BJ (cell line): ENCODE data around the gene SLC16A6. TPM values are rescaled to one million over a fixed set of nuclear protein-coding genes. Genes with fewer than 3 reads are reported as not detected.
A peak's percentile ranks its signal among the peaks of the same experiment; 100 is the strongest.

Experiments
- CTCF ChIA-PET: fragments of 350-600 bp; formaldehyde crosslinking; extraction: SDS; loops from one replicate; lab custom pipeline; 2021; ENCODE audit warnings: antibody characterized with exemption, inconsistent platforms; lab: Yijun Ruan, JAX
- POLR2A ChIA-PET: fragments of 300-600 bp; sonication (Branson Sonifier 250); formaldehyde crosslinking; extraction: SDS; loops from one replicate; lab custom pipeline; 2021; ENCODE audit warnings: antibody characterized with exemption; lab: Charles Lee
- DNase-seq: peaks from one replicate; pipeline ENCODE4 v3.0.0-alpha.2; 2011; ENCODE audit warnings: low read depth
- H3K27me3 ChIP-seq: 2 replicates; pipeline ENCODE4 v1.6.0; 2011; ENCODE audit warnings: low read length; ENCODE audit not compliant: control insufficient read depth, insufficient read depth
- H3K36me3 ChIP-seq: 2 replicates; pipeline ENCODE4 v1.5.1; 2011; ENCODE audit warnings: low read length; ENCODE audit not compliant: control insufficient read depth, insufficient read depth
- H3K4me3 ChIP-seq: 2 replicates; pipeline ENCODE4 v1.5.1; 2011; ENCODE audit warnings: low read depth, mild to moderate bottlenecking, control low read depth, low read length
- CTCF ChIP-seq: IDR thresholded peaks from 2 replicates; pipeline ENCODE4 v1.5.1; 2011; ENCODE audit warnings: low read depth, mild to moderate bottlenecking, control low read depth, inconsistent platforms, low read length, moderate library complexity; ENCODE audit not compliant: insufficient read depth
- polyA plus RNA-seq: library from polyadenylated mRNA; depleted of rRNA; stranded (reverse); fragments of >200 nt; gene quantifications from 2 replicates; pipeline ENCODE4 v1.2.3, GENCODE V29; 2011

SLC16A6 gene
- polyA plus RNA-seq, 1 experiment = 0.20 TPM

DNA sequence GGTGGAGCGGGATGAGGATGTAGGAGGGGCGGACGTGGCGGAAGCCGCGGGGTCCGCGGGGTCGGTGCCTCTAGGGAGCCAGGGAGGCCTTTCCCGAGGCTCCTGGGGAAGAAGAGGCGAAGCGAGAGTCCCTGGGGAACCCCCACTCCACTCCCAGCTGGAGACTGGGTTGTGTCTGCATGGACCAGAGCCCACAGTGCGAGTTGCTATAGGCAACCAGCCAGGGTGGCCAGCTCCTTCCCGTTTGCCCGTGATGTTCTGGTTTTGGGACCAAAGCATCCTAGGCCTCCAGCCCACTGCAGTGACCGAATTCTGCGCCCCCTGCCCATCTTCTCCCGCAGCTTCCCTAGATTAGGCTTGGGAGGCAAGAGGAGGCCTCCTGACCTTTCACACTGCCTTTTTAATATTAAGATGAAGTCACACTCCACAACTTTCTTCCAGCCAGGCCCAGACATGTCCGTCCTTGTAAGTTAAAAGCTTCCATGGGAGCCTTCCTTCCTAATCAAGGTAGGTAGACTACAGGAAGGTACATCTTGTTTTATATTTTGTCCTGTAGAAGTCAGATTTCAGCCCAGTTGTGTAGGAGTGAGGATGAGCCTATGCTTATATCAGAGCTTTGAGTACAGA lies 42.6 kb downstream of the SLC16A6 start:
- CTCF ChIA-PET = interaction anchor here (1.2 to 2.0 kb wide), 8 partner anchors 10 to 188 kb away, joined by 3 to 14 read pairs (median 5); no protein-coding TSS in a partner anchor
- POLR2A ChIA-PET = interaction anchor here (0.7 to 0.9 kb wide), 2 partner anchors 151 to 264 kb away, joined by 3 read pairs; partner anchors contain the start of gene PRKAR1A
- no peaks in the 10 kb centered on the region for H3K27me3 ChIP-seq
- no peak for TF ChIP-seq CTCF
- H3K4me3 ChIP-seq = peak overlapping the region; percentile 61
- H3K36me3 ChIP-seq = no peaks in the 10 kb centered on the region; the same call in 1 of the 2 replicates
- no peak for DNase-seq

DNA sequence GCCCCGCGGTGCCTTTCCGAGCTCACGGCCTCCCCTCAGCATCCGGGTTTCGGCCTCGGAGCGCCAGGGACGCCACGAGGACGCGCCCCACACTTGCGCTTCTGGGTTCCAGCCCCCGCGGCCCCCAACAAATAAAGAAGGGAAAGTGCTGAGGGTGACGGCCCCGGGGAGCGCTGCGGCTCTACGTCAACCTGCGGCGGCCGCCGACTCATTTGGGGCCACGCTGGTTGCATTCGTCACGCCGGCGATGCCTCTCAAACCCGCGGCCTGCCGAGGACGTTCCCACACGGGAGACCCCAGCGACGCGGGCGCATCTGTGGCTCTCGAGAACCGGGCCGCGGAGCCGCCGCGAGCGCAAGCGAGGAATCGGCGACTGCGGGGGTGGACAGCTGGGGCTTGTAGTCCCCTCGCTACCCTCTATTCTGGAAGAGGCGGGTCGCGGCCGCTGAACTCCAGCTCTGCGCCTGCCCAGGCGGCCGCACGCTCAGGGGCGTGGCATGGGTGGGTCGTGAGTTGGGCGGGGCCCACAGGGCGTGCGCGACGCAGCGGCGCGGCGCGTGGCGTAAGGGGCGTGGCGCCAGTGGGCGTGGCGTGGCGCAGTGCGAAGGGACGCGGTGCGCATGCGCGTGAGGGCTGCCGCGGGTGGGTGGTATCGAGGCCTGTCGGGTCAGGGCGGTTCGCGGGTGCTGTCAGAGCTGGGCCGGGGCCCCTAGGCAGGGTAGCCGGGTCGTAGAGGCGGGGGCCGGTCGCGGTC lies 43.3 kb downstream of the SLC16A6 start, which contains the start of gene AMZ2:
Gene AMZ2, plus strand, starts transcription at position 599 of the 754 bp plus-strand sequence. CDS start 2,145 bp downstream, outside the sequence.
- no peak for TF ChIP-seq CTCF
- ChIA-PET CTCF (interaction anchor here (1.2 to 2.0 kb wide), 8 partner anchors 11 to 189 kb away, joined by 3 to 14 read pairs (median 5); no protein-coding TSS in a partner anchor), POLR2A (no interaction called here)
- Histone ChIP-seq H3K4me3 (peak within 1 kb of the TSS; percentile 61), H3K27me3 (no peaks in the 10 kb centered on the region), H3K36me3 (no peaks in the 10 kb centered on the region; the same call in 1 of the 2 replicates)
- peak; percentile 61 for DNase-seq

GRCh38 chr17:68246271-68247028 lies 44.5 kb downstream of the SLC16A6 start:
- ChIA-PET CTCF (interaction anchor here (1.6 to 1.9 kb wide), 2 partner anchors 41 to 45 kb away, joined by 5 to 6 read pairs; no protein-coding TSS in a partner anchor), POLR2A (no interaction called here)
- no peak for TF ChIP-seq CTCF
- Histone ChIP-seq H3K27me3 (no peaks in the 10 kb centered on the region), H3K4me3 (no peak overlapping the region), H3K36me3 (no peaks in the 10 kb centered on the region)
- no peak for DNase-seq

GRCh38 chr17:68239632-68240366 lies 51.1 kb downstream of the SLC16A6 start:
- CTCF ChIA-PET = no interaction called here
- POLR2A ChIA-PET = no interaction called here

More at GRCh38 chr17:68239632-68240366, 51.1 kb downstream of the SLC16A6 start:
- Histone ChIP-seq H3K27me3 (no peaks in the 10 kb centered on the region), H3K4me3 (no peak overlapping the region), H3K36me3 (no peaks in the 10 kb centered on the region)
- TF ChIP-seq CTCF = no peak
- no peak for DNase-seq
